NB4 (cell line): ENCODE measurements around the gene UBXN10.
A peak's percentile ranks its signal among the peaks of the same experiment; 100 is the strongest.

Experiments
- DNase-seq: peaks from one replicate; pipeline ENCODE4 v3.0.0; 2010; ENCODE audit warnings: low read depth
- H3K4me3 ChIP-seq: one replicate; pipeline ENCODE4 v1.5.1; 2011; ENCODE audit warnings: mild to moderate bottlenecking, low read depth, low read length, moderate library complexity
- MAX ChIP-seq: IDR thresholded peaks from 2 replicates; pipeline ENCODE4 v1.6.1; 2011; ENCODE audit warnings: low read depth, low read length
- MYC ChIP-seq: IDR thresholded peaks from 2 replicates; pipeline ENCODE4 v1.6.1; 2011; ENCODE audit warnings: low read depth, low read length
- POLR2A ChIP-seq: IDR thresholded peaks from 2 replicates; pipeline ENCODE4 v1.6.1; 2011; ENCODE audit warnings: mild to moderate bottlenecking; ENCODE audit not compliant: insufficient read length; ENCODE audit errors: extremely low read depth
- TF ChIP-seq, protein P1 (sequence below): IDR thresholded peaks from one replicate; pipeline ENCODE4 v1.5.1; 2012; ENCODE audit warnings: low read depth, low read length

The UBXN10 gene

GRCh38 chr1:20185834-20186782, at the start of gene UBXN10, which contains the start of gene PLA2G2C:
TSS of gene UBXN10 (plus strand) at chr1:20186096. CDS start at chr1:20190562, 4,466 bp downstream.
TSS of gene PLA2G2C (minus strand) at chr1:20186518. CDS start at chr1:20177363, 9,155 bp downstream.
- peak; percentile 52 for DNase-seq
- H3K4me3 ChIP-seq = no peak within 1 kb of the TSS
- TF ChIP-seq POLR2A (no peak), MAX (no peak), MYC (no peak)
- TF ChIP-seq, protein P1, sequence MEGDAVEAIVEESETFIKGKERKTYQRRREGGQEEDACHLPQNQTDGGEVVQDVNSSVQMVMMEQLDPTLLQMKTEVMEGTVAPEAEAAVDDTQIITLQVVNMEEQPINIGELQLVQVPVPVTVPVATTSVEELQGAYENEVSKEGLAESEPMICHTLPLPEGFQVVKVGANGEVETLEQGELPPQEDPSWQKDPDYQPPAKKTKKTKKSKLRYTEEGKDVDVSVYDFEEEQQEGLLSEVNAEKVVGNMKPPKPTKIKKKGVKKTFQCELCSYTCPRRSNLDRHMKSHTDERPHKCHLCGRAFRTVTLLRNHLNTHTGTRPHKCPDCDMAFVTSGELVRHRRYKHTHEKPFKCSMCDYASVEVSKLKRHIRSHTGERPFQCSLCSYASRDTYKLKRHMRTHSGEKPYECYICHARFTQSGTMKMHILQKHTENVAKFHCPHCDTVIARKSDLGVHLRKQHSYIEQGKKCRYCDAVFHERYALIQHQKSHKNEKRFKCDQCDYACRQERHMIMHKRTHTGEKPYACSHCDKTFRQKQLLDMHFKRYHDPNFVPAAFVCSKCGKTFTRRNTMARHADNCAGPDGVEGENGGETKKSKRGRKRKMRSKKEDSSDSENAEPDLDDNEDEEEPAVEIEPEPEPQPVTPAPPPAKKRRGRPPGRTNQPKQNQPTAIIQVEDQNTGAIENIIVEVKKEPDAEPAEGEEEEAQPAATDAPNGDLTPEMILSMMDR = no peak

DNA sequence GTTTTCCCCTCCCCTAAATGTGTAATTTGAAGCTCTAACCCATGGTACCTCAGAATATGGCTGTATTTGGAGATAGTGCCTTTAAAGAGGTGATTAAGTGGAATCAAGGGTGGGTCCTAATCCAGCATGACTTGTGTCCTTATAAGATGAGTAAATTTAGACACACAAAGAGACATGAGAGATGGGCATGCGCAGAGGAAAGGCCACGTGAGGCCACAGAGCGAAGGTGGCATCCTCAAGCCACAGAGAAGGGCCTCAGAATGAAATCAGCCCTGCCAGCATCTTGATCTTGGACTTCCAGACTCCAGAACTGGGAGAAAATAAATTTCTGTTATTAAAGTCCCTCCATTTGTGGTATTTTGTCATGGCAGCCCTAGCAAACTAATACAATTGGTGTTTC, 49.6 kb upstream of the UBXN10 start:
- no peak for DNase-seq

GRCh38 chr1:20137055-20137454, 48.8 kb upstream of the UBXN10 start:
- DNase-seq = no peak
- no peak for TF ChIP-seq MAX
- TF ChIP-seq, protein P1 = no peak
- TF ChIP-seq POLR2A = no peak
- no peak for TF ChIP-seq MYC
- no peak overlapping the region for H3K4me3 ChIP-seq

More for the DNA sequence above, 49.6 kb upstream of the UBXN10 start:
- H3K4me3 ChIP-seq = no peak overlapping the region
- no peak for TF ChIP-seq MAX
- TF ChIP-seq MYC = no peak
- TF ChIP-seq POLR2A = no peak
- TF ChIP-seq, protein P1 = no peak

GRCh38 chr1:20137604-20138003, 48.3 kb upstream of the UBXN10 start:
- DNase-seq = no peak
- TF ChIP-seq, protein P1 = no peak
- TF ChIP-seq MYC (no peak), POLR2A (no peak), MAX (no peak)

DNA sequence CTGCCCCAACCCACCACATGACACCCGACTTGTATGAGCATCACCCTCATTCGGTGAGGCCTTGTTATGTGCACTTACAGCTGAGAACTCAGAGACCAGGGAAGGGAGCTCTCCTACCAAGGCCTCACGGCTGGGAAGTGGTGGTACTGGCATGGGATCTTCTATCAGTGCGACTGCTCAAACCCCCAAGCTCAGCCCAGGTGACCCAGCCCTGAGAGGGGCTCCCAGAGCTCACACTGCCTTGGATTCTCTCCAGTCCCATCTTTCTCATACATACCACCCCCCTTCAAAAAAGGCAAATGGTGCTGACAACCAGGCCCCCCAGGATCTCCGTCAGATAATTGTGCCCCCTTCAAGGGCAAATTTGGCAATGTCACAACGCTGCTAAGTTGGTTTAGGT, 47.5 kb upstream of the UBXN10 start:
- TF ChIP-seq MAX (no peak), MYC (no peak), POLR2A (no peak)
- TF ChIP-seq, protein P1 = no peak
- no peak overlapping the region for H3K4me3 ChIP-seq
- no peak for DNase-seq

More at GRCh38 chr1:20137604-20138003, 48.3 kb upstream of the UBXN10 start:
- no peak overlapping the region for H3K4me3 ChIP-seq
